PC-3 (cell line): Measurements from ENCODE around the gene FEN1. TPM values are rescaled to one million over a fixed set of nuclear protein-coding genes. Genes with fewer than 3 reads are reported as not detected.

Source experiments
- ATAC-seq: fragments of 200-7000 bp; cut with Tn5 transposase; 2 replicates; pipeline ENCODE4 v1.9.1; 2020; ENCODE audit warnings: mild to moderate bottlenecking, moderate library complexity
- Bru-seq: library from RNA; stranded (reverse); fragments of 400-500 nt; gene quantifications from one replicate; lab custom pipeline; 2021; lab: Mats Ljungman, UMichigan
- BruChase-seq, 2 experiments: library from RNA; stranded (reverse); fragments of 400-500 nt; gene quantifications; one replicate each; lab custom pipeline; 2021; lab: Mats Ljungman, UMichigan
- BruUV-seq: library from RNA; stranded (reverse); fragments of 400-500 nt; replicated peaks from 2 replicates; lab custom pipeline; 2021; lab: Mats Ljungman, UMichigan
- CTCF ChIA-PET: fragments of 300-600 bp; sonication (Branson Sonifier 250); formaldehyde crosslinking; loops from one replicate; lab custom pipeline; 2022; ENCODE audit warnings: antibody characterized with exemption; lab: Charles Lee
- POLR2A ChIA-PET: fragments of 300-600 bp; sonication (Branson Sonifier 250); formaldehyde crosslinking; loops from one replicate; lab custom pipeline; 2022; ENCODE audit warnings: antibody characterized with exemption; ENCODE audit not compliant: unreplicated experiment; lab: Charles Lee
- DNase-seq: peaks from one replicate; pipeline ENCODE4 v3.0.0-alpha.2; 2015
- H2AFZ ChIP-seq: fragments of 300-600 bp; sonication (generic); 2 replicates; pipeline ENCODE4 v1.6.0; 2016; ENCODE audit warnings: antibody characterized with exemption, low read length
- H3F3A ChIP-seq: fragments of 300-600 bp; sonication (generic); one replicate; pipeline ENCODE4 v1.6.0; 2017; ENCODE audit warnings: antibody characterized with exemption, low read length, control low read depth, mild to moderate bottlenecking; ENCODE audit not compliant: unreplicated experiment
- H3K27ac ChIP-seq: fragments of 300-600 bp; sonication (generic); 2 replicates; pipeline ENCODE4 v1.5.1; 2016; ENCODE audit warnings: mild to moderate bottlenecking, low read length
- H3K27me3 ChIP-seq: fragments of 300-600 bp; sonication (generic); 2 replicates; pipeline ENCODE4 v1.6.1; 2016; ENCODE audit warnings: low read length, mixed read lengths
- H3K36me3 ChIP-seq: fragments of 300-600 bp; sonication (generic); 2 replicates; pipeline ENCODE4 v1.6.1; 2016; ENCODE audit warnings: low read depth, mixed run types, low read length, mixed read lengths
- H3K4me1 ChIP-seq: fragments of 300-600 bp; sonication (generic); 2 replicates; pipeline ENCODE4 v1.5.1; 2016; ENCODE audit warnings: low read length; ENCODE audit not compliant: insufficient read depth
- H3K4me2 ChIP-seq: fragments of 300-600 bp; sonication (generic); 2 replicates; pipeline ENCODE4 v1.6.0; 2016; ENCODE audit warnings: low read length
- H3K4me3 ChIP-seq: fragments of 300-600 bp; sonication (generic); 2 replicates; pipeline ENCODE4 v1.5.1; 2016; ENCODE audit warnings: mild to moderate bottlenecking, low read length, mixed read lengths
- H3K79me2 ChIP-seq: fragments of 300-600 bp; sonication (generic); 2 replicates; pipeline ENCODE4 v1.6.1; 2017; ENCODE audit warnings: low read length, mixed read lengths
- H3K9ac ChIP-seq: fragments of 300-600 bp; sonication (generic); 2 replicates; pipeline ENCODE4 v1.6.0; 2016; ENCODE audit warnings: mild to moderate bottlenecking, low read length
- H3K9me2 ChIP-seq: fragments of 300-600 bp; sonication (generic); replicated peaks from 2 replicates; pipeline ENCODE4 v1.6.1; 2016; ENCODE audit warnings: mixed run types, low read length, mixed read lengths
- H3K9me3 ChIP-seq: fragments of 300-600 bp; sonication (generic); 2 replicates; pipeline ENCODE4 v1.6.1; 2016; ENCODE audit warnings: low read length, mixed read lengths
- H4K20me1 ChIP-seq: fragments of 300-600 bp; sonication (generic); 2 replicates; pipeline ENCODE4 v1.6.1; 2016; ENCODE audit warnings: low read length, mixed read lengths
- EZH2 ChIP-seq: fragments of 300-600 bp; sonication (generic); IDR thresholded peaks from one replicate; pipeline ENCODE4 v1.6.1; 2017; ENCODE audit warnings: antibody characterized with exemption, mild to moderate bottlenecking, low read length; ENCODE audit not compliant: unreplicated experiment
- EZH2phosphoT487 ChIP-seq: fragments of 300-600 bp; sonication (generic); IDR thresholded peaks from 2 replicates; pipeline ENCODE4 v1.6.1; 2018; ENCODE audit warnings: mild to moderate bottlenecking, antibody characterized with exemption, low read length, borderline replicate concordance
- intact Hi-C: fragments of 100-400 bp; cut with micrococcal nuclease; formaldehyde crosslinking; loops from 2 replicates; pipeline ENCODE4 v1.9.0; 2023
- long read RNA-seq: library from polyadenylated mRNA; unstranded; transcript quantifications from one replicate; pipeline ENCODE4 v2.0.0, GENCODE V29; 2021; ENCODE audit not compliant: unreplicated experiment
- total RNA-seq: library from RNA; depleted of rRNA; stranded (reverse); fragments of >200 nt; gene quantifications from 2 replicates; pipeline ENCODE4 v1.2.3, GENCODE V29; 2014; rRNA removed
- TF ChIP-seq, protein P1 (sequence below): fragments of 300-600 bp; sonication (generic); conservative IDR thresholded peaks from 2 replicates; pipeline ENCODE4 v1.5.1; 2017; ENCODE audit warnings: antibody characterized with exemption, low read depth, mild to moderate bottlenecking, low read length

Gene FEN1, protein sequence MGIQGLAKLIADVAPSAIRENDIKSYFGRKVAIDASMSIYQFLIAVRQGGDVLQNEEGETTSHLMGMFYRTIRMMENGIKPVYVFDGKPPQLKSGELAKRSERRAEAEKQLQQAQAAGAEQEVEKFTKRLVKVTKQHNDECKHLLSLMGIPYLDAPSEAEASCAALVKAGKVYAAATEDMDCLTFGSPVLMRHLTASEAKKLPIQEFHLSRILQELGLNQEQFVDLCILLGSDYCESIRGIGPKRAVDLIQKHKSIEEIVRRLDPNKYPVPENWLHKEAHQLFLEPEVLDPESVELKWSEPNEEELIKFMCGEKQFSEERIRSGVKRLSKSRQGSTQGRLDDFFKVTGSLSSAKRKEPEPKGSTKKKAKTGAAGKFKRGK
- total RNA-seq (132 and 137 TPM in 2 replicates), Bru-seq, nascent RNA (percentile 94 among the genes with signal in this experiment), BruChase-seq, experiment 1, labeled RNA remaining after a 6-hour chase (percentile 99 among the genes with signal in this experiment), BruChase-seq, experiment 2, labeled RNA remaining after a 2-hour chase (percentile 94 among the genes with signal in this experiment)
- long read RNA-seq, transcript FEN1-201 (2 exons, 2,296 nt) = major isoform, 24 of 25 reads
- long read RNA-seq, partial matches to known transcripts = 0 of 25 reads
- long read RNA-seq, other reads (novel, unspliced or antisense) = 1 of 25 reads

DNA sequence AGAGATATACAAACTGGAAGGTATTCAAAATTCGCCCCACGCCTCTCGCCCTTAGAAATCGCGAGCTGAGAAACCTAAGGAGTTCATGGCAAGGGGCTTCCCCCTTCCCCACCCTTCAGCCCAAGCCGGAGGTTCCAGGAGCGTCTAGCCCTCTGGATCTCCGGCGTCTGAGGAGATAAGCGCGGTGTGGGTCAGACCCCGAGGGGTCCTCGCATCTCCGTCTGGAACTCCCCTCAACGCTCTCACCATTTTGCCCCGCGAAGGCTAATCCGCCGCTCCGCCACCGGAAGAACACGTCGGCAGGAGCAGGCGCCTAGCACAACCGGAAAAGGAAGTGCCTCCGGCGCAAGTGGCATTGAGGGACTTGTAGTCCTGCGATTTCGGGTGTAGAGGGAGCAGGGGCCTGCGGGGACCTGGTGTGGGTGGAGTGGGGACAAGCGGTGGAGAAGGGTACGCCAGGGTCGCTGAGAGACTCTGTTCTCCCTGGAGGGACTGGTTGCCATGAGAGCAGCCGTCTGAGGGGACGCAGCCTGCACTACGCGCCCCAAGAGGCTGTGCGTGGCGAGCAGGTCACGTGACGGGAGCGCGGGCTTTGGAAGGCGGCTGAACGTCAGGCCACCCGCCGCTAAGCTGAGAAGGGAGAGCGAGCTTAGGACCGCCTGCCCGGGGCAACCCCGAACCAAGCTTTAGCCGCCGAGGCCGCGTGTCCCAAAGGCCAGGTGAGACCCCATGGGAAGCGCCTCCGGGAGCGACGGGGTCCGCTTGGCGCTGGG is at the start of gene FEN1, which contains the start of gene TMEM258:
Gene FEN1 (plus strand): TSS at position 602 of the 773 bp plus-strand sequence. CDS start 2,451 bp downstream, outside the sequence.
Gene TMEM258 (minus strand): TSS at position 290 of the 773 bp plus-strand sequence. CDS start 41 bp downstream, at position 249.
- POLR2A ChIA-PET = interaction anchor here (0.6 to 1.5 kb wide), 3 partner anchors 22 to 50 kb away, joined by 3 to 5 read pairs (median 3); no protein-coding TSS in a partner anchor
- H3K9me2 ChIP-seq = no peaks in the 10 kb centered on the region
- peak; percentile 87 for ATAC-seq
- H2AFZ ChIP-seq = peak within 1 kb of the TSS; percentile 78
- peak within 1 kb of the TSS; percentile 97 for H3K4me3 ChIP-seq
- no peaks in the 10 kb centered on the region for H3K27me3 ChIP-seq
- no peak for TF ChIP-seq EZH2phosphoT487
- TF ChIP-seq, protein P1, sequence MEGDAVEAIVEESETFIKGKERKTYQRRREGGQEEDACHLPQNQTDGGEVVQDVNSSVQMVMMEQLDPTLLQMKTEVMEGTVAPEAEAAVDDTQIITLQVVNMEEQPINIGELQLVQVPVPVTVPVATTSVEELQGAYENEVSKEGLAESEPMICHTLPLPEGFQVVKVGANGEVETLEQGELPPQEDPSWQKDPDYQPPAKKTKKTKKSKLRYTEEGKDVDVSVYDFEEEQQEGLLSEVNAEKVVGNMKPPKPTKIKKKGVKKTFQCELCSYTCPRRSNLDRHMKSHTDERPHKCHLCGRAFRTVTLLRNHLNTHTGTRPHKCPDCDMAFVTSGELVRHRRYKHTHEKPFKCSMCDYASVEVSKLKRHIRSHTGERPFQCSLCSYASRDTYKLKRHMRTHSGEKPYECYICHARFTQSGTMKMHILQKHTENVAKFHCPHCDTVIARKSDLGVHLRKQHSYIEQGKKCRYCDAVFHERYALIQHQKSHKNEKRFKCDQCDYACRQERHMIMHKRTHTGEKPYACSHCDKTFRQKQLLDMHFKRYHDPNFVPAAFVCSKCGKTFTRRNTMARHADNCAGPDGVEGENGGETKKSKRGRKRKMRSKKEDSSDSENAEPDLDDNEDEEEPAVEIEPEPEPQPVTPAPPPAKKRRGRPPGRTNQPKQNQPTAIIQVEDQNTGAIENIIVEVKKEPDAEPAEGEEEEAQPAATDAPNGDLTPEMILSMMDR = no peak
- TF ChIP-seq EZH2 = no peak
- intact Hi-C loops = loop anchor here (1.0 kb wide), 1 partner anchor 25 kb away; the partner anchor contains the start of gene FADS1
- H3K9ac ChIP-seq = peak within 1 kb of the TSS; percentile 95
- peak within 1 kb of the TSS; percentile 89 for H3K27ac ChIP-seq
- H3K36me3 ChIP-seq = peaks cover 46% of the 10 kb centered on the region
- CTCF ChIA-PET = interaction anchor here (0.6 to 0.9 kb wide), 4 partner anchors 20 to 316 kb away, joined by 3 to 4 read pairs (median 4); no protein-coding TSS in a partner anchor
- no peaks in the 10 kb centered on the region for H3F3A ChIP-seq
- peak; percentile 93 for DNase-seq
- H3K79me2 ChIP-seq = peaks cover 73% of the 10 kb centered on the region
- peaks cover 14% of the 10 kb centered on the region for H3K4me1 ChIP-seq
- no TSS peak for BruUV-seq
- H3K9me3 ChIP-seq = no peaks in the 10 kb centered on the region
- peaks cover 10% of the 10 kb centered on the region; the same call in 1 of the 2 replicates for H4K20me1 ChIP-seq
- peak within 1 kb of the TSS; percentile 90 for H3K4me2 ChIP-seq

DNA sequence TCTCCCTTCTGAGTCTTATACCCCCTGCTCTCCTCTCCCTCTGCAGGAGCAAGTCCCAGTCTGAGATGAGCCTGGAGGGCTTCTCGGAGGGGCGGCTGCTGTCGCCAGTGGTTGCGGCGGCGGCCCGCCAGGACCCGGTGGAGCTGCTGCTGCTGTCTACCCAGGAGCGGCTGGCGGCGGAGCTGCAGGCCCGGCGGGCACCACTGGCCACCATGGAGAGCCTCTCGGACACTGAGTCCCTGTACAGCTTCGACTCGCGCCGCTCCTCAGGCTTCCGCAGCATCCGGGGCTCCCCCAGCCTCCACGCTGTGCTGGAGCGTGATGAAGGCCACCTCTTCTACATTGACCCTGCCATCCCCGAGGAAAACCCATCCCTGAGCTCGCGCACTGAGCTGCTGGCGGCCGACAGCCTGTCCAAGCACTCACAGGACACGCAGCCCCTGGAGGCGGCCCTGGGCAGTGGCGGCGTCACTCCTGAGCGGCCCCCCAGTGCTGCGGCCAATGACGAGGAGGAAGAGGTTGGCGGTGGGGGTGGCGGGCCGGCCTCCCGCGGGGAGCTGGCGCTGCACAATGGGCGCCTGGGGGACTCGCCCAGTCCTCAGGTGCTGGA is 49.1 kb upstream of the FEN1 start:
- ChIA-PET POLR2A (interaction anchor here (0.6 kb wide), 1 partner anchor 47 kb away, joined by 4 read pairs; no protein-coding TSS in a partner anchor), CTCF (no interaction called here)
- Histone ChIP-seq H3K9ac (no peak overlapping the region), H3K9me2 (no peaks in the 10 kb centered on the region), H3F3A (no peaks in the 10 kb centered on the region), H3K4me3 (no peak overlapping the region), H3K4me1 (peaks cover 11% of the 10 kb centered on the region; the same call in 1 of the 2 replicates), H2AFZ (no peak overlapping the region), H3K9me3 (no peaks in the 10 kb centered on the region), H3K27ac (no peak overlapping the region), H3K79me2 (no peaks in the 10 kb centered on the region), H3K4me2 (no peak overlapping the region), H4K20me1 (no peaks in the 10 kb centered on the region), H3K36me3 (peaks cover 4% of the 10 kb centered on the region; the same call in 1 of the 2 replicates), H3K27me3 (no peaks in the 10 kb centered on the region)
- DNase-seq (no peak), ATAC-seq (no peak)
- intact Hi-C loops = no loop called here
- BruUV-seq = no TSS peak
- no peak for TF ChIP-seq EZH2
- TF ChIP-seq, protein P1 = no peak
- no peak for TF ChIP-seq EZH2phosphoT487
